22Rv1 (cell line): Measurements from ENCODE around the gene ENOSF1.

Experiments
- CTCF ChIP-seq: fragments of 450-650 bp; IDR thresholded peaks from 2 replicates; pipeline ENCODE4 v1.5.1; 2017; ENCODE audit warnings: mild to moderate bottlenecking
- ZFX ChIP-seq: fragments of 450-650 bp; IDR thresholded peaks from 2 replicates; pipeline ENCODE4 v1.6.1; 2017; ENCODE audit warnings: antibody characterized with exemption, borderline replicate concordance

DNA sequence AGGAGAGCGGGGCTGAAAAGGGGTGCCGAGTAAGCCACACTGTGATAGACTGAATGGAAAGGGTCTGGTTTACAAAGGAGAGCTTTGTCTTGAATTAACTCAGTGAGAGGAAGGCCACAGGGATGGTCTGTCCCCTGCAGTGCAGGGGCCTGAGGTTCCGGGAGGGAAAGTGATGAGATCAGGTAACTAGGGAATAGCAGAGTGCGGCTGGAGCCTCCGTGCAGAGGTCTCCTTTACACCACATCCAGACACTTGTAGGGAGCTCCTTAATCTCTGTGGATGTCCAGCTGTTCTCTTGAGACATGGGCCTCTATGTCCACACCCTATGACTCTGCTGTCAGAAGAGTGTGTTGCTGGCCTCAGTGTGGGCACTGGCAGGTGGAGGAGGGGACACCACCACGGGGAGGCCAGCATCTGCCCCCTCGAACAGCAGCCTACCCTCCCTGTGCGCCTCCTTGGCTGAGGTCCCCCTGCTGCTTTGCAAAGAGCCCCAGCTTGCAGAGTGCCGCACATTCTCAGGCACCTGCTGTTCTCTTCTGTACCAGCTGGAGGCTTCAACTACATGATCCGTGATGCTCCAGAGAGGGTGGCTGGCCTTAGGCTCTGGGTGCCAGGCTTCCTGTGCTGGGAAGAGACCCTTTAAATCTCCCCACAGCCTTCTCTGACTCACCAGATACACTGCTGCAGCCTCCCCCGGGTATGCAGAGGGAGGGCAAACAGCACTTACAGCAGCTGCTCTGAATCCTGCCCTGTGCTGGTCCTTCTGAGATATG lies 25.9 kb downstream of the ENOSF1 start:
- TF ChIP-seq CTCF (no peak), ZFX (no peak)
